Neural progenitor cell (in vitro differentiated cells): ENCODE results near the gene FNIP2.
"Not testable (repeated sequence)": the region's sequence is repeated elsewhere in the genome, so short reads cannot be mapped to it uniquely, and the experiment has no call there.

ENCODE experiments used
- CTCF ChIP-seq: fragments of 200-600 bp; sonication (generic); IDR thresholded peaks from 2 replicates; pipeline ENCODE4 v1.5.1; 2017; ENCODE audit warnings: antibody characterized with exemption, mild to moderate bottlenecking
- EZH2 ChIP-seq: fragments of 200-600 bp; sonication (generic); IDR thresholded peaks from 2 replicates; pipeline ENCODE4 v1.6.1; 2017; ENCODE audit warnings: antibody characterized with exemption, mild to moderate bottlenecking, moderate library complexity

GRCh38 chr4:158755819-158756218 is 13.0 kb upstream of the FNIP2 start:
- not testable (repeated sequence) for TF ChIP-seq CTCF, EZH2
